HFFc6 (cell line): Measurements from ENCODE around the gene ATXN1. TPM values are rescaled to one million over a fixed set of nuclear protein-coding genes. Genes with fewer than 3 reads are reported as not detected.

Experiments
- DNase-seq: peaks from one replicate; pipeline ENCODE4 v3.0.0-alpha.2; 2018
- H3K27ac Mint-ChIP-seq: 2 replicates; pipeline ENCODE4 v1.8.0; 2020; ENCODE audit warnings: mild to moderate bottlenecking, mixed read lengths
- H3K27me3 Mint-ChIP-seq: 2 replicates; pipeline ENCODE4 v1.8.0; 2021; ENCODE audit warnings: mild to moderate bottlenecking, moderate library complexity, mixed read lengths; ENCODE audit not compliant: insufficient read depth
- H3K36me3 Mint-ChIP-seq: 2 replicates; pipeline ENCODE4 v1.8.0; 2021; ENCODE audit warnings: low read depth, mixed read lengths
- H3K4me1 Mint-ChIP-seq: 2 replicates; pipeline ENCODE4 v1.8.0; 2020; ENCODE audit warnings: low read depth, mixed read lengths
- H3K4me3 Mint-ChIP-seq: 2 replicates; pipeline ENCODE4 v1.8.0; 2020; ENCODE audit warnings: mild to moderate bottlenecking, moderate library complexity, mixed read lengths
- H3K9me3 Mint-ChIP-seq: 2 replicates; pipeline ENCODE4 v1.8.0; 2020; ENCODE audit warnings: mild to moderate bottlenecking, mixed read lengths
- CTCF ChIP-seq: fragments of 200-600 bp; sonication (generic); IDR thresholded peaks from 2 replicates; pipeline ENCODE4 v1.5.0; 2021; ENCODE audit warnings: antibody characterized with exemption, mild to moderate bottlenecking
- total RNA-seq, 6 experiments: library from RNA; stranded (reverse); fragmentation: NEBNext Ultra II Directional; extraction: Animal tissue kit (Norgen Biotek cat#: 25700); gene quantifications; 2 replicates in 1 of 6; 3 replicates in 5 of 6; pipeline ENCODE4 v1.2.3, GENCODE V29; 2021

The ATXN1 gene
- total RNA-seq, 6 experiments from 2014 or later, result 28.2 to 41.5 (median 30.5) TPM

- Mint-ChIP-seq H3K27me3 (no peaks in the 10 kb centered on the region), H3K27ac (peak overlapping the region; percentile 56), H3K4me3 (peak overlapping the region; percentile 7; the same call in 1 of the 2 replicates), H3K36me3 (peaks cover 20% of the 10 kb centered on the region), H3K9me3 (no peaks in the 10 kb centered on the region), H3K4me1 (peaks cover 47% of the 10 kb centered on the region)
- no peak for TF ChIP-seq CTCF
- DNase-seq, result peak; percentile 44
Measured at GRCh38 chr6:16669227-16669626, 92.0 kb downstream of the ATXN1 start.

- H3K9me3 Mint-ChIP-seq, result no peaks in the 10 kb centered on the region
- H3K36me3 Mint-ChIP-seq, result peaks cover 20% of the 10 kb centered on the region
- peaks cover 47% of the 10 kb centered on the region for H3K4me1 Mint-ChIP-seq
- no peak for TF ChIP-seq CTCF
- no peak overlapping the region for H3K27ac Mint-ChIP-seq
- no peaks in the 10 kb centered on the region for H3K27me3 Mint-ChIP-seq
- DNase-seq, result no peak
- no peak overlapping the region for H3K4me3 Mint-ChIP-seq
Measured at GRCh38 chr6:16667509-16667908, 93.8 kb downstream of the ATXN1 start.

- Mint-ChIP-seq H3K27me3 (no peaks in the 10 kb centered on the region), H3K4me3 (no peak overlapping the region), H3K9me3 (peaks cover 4% of the 10 kb centered on the region; the same call in 1 of the 2 replicates), H3K36me3 (peaks cover 30% of the 10 kb centered on the region), H3K27ac (no peak overlapping the region), H3K4me1 (peaks cover 32% of the 10 kb centered on the region)
- TF ChIP-seq CTCF, result no peak
- no peak for DNase-seq
Measured at GRCh38 chr6:16665992-16666391, 95.3 kb downstream of the ATXN1 start.

- H3K9me3 Mint-ChIP-seq, result peaks cover 4% of the 10 kb centered on the region; the same call in 1 of the 2 replicates
- DNase-seq, result no peak
- peaks cover 26% of the 10 kb centered on the region for H3K4me1 Mint-ChIP-seq
- no peak overlapping the region for H3K4me3 Mint-ChIP-seq
- peaks cover 30% of the 10 kb centered on the region for H3K36me3 Mint-ChIP-seq
- no peak overlapping the region for H3K27ac Mint-ChIP-seq
- no peak for TF ChIP-seq CTCF
- H3K27me3 Mint-ChIP-seq, result no peaks in the 10 kb centered on the region
Measured at GRCh38 chr6:16665182-16665581, 96.1 kb downstream of the ATXN1 start.

GRCh38 chr6:16663901-16664300 is 97.4 kb downstream of the ATXN1 start:
- DNase-seq, result no peak
- Mint-ChIP-seq H3K4me1 (peaks cover 26% of the 10 kb centered on the region), H3K36me3 (peaks cover 30% of the 10 kb centered on the region), H3K9me3 (peaks cover 4% of the 10 kb centered on the region; the same call in 1 of the 2 replicates), H3K27ac (no peak overlapping the region), H3K4me3 (no peak overlapping the region), H3K27me3 (no peaks in the 10 kb centered on the region)
- TF ChIP-seq CTCF, result no peak

GRCh38 chr6:16660157-16660497 is 101.1 kb downstream of the ATXN1 start:
- no peak for TF ChIP-seq CTCF
- Mint-ChIP-seq H3K4me3 (no peak overlapping the region), H3K27me3 (no peaks in the 10 kb centered on the region; the same call in 1 of the 2 replicates), H3K27ac (no peak overlapping the region), H3K36me3 (peaks cover 25% of the 10 kb centered on the region), H3K4me1 (peaks cover 19% of the 10 kb centered on the region), H3K9me3 (peaks cover 4% of the 10 kb centered on the region; the same call in 1 of the 2 replicates)
- no peak for DNase-seq
